Mucosa of gallbladder (tissue), 1 donor: ENCODE measurements around the gene ZNF438. TPM values are rescaled to one million over a fixed set of nuclear protein-coding genes. Genes with fewer than 3 reads are reported as not detected.

Experiments
- DNase-seq: peaks from one replicate; pipeline ENCODE4 v3.0.0-alpha.2; 2020; ENCODE audit warnings: low spot score
- total RNA-seq: library from RNA; stranded (reverse); gene quantifications from one replicate; pipeline ENCODE4 v1.2.1, GENCODE V29; 2021
- donor health status: DM: no; HTN: no; CAD: no.

ZNF438 gene
- total RNA-seq, 1 donor from 2014 or later: 7.8 TPM

- no peak for DNase-seq
Observed at GRCh38 chr10:30847642-30848041, 184.0 kb downstream of the ZNF438 start.

GRCh38 chr10:30847199-30847598 lies 184.5 kb downstream of the ZNF438 start:
- no peak for DNase-seq

DNA sequence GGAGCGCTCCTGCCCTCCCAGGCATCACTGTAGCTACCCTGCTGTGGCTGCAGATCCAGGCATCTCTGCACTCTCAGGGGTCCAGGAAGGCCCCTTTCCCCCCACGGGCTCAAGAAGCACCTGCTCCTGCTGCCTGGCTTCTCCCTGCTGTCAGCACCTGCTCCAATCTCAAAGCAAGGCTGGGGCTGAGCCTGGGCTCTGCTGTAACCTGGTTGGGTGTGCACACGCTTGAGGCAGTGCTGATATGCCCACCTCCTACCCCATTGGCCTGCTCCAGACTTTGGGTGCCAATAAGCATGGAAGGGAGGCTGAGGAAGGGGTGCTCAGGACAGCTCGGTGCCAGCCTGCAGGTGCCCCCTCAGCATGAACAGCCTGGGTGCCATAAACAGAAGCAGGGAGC lies 185.0 kb downstream of the ZNF438 start:
- DNase-seq: no peak

GRCh38 chr10:30842894-30843293 lies 188.8 kb downstream of the ZNF438 start:
- DNase-seq: no peak

- DNase-seq: no peak
Observed at GRCh38 chr10:30842185-30842584, 189.5 kb downstream of the ZNF438 start.

- no peak for DNase-seq
Observed at GRCh38 chr10:30840395-30841050, 191.1 kb downstream of the ZNF438 start.

GRCh38 chr10:30839652-30840051 lies 192.0 kb downstream of the ZNF438 start:
- no peak for DNase-seq

DNA sequence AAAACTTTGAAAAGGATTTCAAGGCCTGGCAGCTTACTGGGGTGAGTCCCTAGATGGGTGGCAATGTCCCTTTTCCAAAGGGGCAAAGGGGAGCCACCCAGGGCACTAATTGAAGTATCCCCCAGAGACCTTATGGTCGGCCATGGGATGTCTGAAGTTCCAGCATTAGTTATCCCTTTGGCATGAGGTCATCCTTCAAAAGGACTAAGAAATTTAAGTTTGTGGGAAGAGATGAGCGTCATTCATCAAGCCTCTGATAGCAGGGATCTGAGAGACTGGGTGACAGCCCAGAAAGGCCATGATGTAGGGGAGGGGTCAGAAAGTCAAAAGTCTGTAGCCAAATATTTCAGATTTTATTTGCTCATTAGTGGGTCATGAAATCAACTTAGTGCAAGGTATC lies 195.3 kb downstream of the ZNF438 start:
- no peak for DNase-seq

DNA sequence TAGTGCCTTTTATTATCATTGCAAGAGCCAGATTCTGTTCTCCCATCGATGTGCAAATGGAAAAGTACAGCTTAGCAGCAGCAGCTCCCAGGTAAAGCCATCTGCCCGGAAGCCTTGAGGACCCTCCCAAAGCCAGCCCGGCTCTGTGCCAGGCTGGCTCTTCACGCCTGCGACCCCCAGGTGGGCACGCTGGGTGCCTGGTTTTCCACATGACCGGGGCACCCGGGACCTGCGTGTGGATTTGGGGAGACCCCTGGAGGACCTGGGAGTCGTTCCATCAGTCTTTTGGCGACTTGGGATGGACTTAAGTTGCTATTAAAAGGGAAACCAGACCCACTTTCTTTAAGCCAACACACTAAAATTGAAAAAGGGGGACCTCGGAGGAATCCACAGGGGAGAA lies 196.5 kb downstream of the ZNF438 start:
- DNase-seq: no peak

DNA sequence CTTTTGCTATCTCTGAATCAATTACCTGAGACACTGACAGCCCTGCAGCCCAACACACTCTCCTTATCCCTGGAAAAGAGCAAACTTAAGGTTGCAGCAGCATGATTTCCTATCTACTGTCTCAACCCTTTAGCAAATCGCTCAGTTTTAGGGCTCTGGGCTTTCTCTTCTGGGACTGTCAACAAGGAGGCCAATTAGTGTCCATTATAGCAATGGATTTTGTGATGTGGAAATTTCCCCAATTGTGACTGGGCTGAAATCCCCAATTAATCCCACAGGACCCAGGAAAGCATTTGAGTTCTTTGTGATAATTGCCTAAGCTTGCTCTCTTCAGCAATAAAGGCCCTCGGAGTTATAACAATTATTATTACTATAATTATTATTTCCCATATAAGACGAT lies 197.0 kb downstream of the ZNF438 start:
- no peak for DNase-seq

GRCh38 chr10:30834153-30834552 lies 197.5 kb downstream of the ZNF438 start:
- no peak for DNase-seq

- DNase-seq: no peak
Observed at GRCh38 chr10:30833628-30833970, 198.1 kb downstream of the ZNF438 start.

- DNase-seq: no peak
Observed at GRCh38 chr10:30832749-30833627, 198.7 kb downstream of the ZNF438 start.

DNA sequence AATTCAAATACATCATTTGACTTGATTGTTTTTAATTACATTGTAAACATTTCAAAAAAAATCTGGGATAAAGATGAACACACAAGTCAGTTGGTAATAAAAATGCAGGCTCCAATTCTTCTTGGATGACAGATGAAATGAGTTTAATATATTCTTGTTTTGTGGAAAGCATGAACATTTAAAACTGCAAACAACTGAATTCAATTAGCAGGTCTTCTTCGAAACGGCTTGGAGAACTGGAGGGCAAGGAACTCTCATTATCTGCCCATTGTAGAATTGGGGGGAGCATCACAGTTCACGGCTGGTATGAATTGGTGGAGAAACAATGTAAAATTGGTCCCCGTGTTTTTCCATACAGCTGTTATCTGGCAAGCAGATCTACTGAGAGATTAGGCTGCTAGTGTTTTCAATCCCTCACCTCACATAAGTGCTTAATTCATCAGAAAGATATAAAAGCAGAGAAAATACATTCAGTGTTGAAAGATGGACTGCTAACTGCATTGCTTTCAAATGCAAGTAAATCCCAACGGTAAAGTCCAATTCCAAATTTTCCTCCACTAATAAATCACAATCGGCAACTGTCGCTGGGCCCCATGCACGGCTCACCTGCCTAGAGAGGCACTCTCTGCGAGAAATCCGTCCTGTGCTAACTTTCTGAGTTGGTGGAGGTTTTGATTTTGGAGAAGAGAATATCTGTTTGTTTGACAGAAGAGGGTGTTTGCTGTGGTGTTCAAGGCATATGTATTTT lies 199.5 kb downstream of the ZNF438 start:
- no peak for DNase-seq

DNA sequence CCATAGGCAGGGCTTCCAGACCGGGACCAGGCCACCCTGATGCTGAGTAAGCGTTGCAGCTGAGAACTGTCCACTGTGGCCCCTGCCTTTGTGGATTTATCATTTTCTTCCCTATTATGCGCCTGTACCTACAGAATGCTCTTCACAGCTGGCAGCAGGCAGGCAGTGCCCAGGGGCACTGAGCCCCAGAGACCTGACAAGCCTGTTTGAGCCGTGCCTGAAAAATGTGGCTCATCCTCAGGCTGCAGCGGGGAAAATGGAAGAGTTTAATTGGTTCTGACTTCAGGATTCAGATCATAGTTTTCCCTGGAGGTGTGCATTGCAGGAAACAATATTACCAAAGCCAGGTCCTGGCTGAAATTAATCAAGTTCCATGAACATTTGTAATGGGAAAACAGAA lies 200.2 kb downstream of the ZNF438 start:
- DNase-seq: no peak

- no peak for DNase-seq
Observed at GRCh38 chr10:30830315-30831230, 201.1 kb downstream of the ZNF438 start.

- no peak for DNase-seq
Observed at GRCh38 chr10:30829901-30830300, 201.8 kb downstream of the ZNF438 start.

- DNase-seq: no peak
Observed at GRCh38 chr10:30828680-30829079, 203.0 kb downstream of the ZNF438 start.

- DNase-seq: no peak
Observed at GRCh38 chr10:30828164-30828563, 203.5 kb downstream of the ZNF438 start.

DNA sequence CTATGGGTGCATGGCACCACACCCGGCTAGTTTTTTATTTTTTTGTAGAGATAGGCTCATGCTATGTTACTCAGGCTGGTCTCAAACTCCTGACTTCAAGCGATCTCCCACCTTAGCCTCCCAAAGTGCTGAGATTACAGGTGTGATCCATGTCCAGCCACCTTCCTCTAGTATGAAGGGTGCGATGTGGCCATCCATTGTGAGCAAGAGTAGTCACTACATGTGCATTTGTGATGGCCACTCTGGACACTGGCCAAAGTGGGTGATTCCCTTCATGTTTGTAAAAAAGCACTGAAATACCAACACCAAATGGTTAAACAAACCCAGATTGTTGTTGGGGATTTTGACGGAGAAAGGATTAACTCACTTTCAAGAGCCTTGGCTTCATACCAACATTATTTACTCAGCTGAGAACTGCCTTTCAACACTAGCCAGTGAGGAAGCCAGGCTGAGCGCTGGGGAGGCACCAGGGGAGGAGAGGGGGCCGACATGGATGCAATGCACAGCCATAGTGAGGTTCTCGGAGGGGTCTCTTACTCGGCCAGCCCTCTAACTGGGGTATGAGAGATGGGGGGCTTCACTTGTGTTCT lies 204.0 kb downstream of the ZNF438 start:
- DNase-seq: no peak

- DNase-seq: no peak
Observed at GRCh38 chr10:30826679-30827078, 205.0 kb downstream of the ZNF438 start.
